WI38 (cell line): ENCODE measurements around the gene CEP72.

Experiments used
- H3K4me3 ChIP-seq: 2 replicates; pipeline ENCODE4 v1.5.1; 2011; ENCODE audit warnings: low read depth, mild to moderate bottlenecking, control low read depth, low read length
- TF ChIP-seq, protein P1 (sequence below): IDR thresholded peaks from 2 replicates; pipeline ENCODE4 v1.5.1; 2012; ENCODE audit warnings: low read depth, mild to moderate bottlenecking, control low read depth, low read length

The CEP72 gene

DNA sequence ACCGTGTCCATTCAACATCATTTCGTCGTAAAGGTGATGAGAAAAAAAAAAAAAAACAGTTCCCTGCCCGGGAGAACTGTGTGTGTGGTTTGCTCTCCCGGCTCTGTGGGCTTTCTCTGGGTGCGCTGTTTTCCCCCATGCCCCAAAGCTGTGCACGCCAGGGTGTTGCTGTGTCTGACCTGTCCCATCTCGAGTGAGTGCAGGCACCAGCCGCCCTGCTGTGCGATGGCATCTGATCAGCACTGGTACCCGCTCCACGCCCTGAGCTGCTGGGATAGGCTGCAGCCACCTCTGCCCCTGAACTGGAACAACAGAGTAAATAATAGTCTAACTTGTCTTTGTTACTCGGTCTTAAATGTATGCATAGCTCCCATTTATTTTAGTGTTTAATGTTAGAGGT, 33.3 kb downstream of the CEP72 start:
- TF ChIP-seq, protein P1, sequence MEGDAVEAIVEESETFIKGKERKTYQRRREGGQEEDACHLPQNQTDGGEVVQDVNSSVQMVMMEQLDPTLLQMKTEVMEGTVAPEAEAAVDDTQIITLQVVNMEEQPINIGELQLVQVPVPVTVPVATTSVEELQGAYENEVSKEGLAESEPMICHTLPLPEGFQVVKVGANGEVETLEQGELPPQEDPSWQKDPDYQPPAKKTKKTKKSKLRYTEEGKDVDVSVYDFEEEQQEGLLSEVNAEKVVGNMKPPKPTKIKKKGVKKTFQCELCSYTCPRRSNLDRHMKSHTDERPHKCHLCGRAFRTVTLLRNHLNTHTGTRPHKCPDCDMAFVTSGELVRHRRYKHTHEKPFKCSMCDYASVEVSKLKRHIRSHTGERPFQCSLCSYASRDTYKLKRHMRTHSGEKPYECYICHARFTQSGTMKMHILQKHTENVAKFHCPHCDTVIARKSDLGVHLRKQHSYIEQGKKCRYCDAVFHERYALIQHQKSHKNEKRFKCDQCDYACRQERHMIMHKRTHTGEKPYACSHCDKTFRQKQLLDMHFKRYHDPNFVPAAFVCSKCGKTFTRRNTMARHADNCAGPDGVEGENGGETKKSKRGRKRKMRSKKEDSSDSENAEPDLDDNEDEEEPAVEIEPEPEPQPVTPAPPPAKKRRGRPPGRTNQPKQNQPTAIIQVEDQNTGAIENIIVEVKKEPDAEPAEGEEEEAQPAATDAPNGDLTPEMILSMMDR: no peak
- H3K4me3 ChIP-seq: no peak overlapping the region

DNA sequence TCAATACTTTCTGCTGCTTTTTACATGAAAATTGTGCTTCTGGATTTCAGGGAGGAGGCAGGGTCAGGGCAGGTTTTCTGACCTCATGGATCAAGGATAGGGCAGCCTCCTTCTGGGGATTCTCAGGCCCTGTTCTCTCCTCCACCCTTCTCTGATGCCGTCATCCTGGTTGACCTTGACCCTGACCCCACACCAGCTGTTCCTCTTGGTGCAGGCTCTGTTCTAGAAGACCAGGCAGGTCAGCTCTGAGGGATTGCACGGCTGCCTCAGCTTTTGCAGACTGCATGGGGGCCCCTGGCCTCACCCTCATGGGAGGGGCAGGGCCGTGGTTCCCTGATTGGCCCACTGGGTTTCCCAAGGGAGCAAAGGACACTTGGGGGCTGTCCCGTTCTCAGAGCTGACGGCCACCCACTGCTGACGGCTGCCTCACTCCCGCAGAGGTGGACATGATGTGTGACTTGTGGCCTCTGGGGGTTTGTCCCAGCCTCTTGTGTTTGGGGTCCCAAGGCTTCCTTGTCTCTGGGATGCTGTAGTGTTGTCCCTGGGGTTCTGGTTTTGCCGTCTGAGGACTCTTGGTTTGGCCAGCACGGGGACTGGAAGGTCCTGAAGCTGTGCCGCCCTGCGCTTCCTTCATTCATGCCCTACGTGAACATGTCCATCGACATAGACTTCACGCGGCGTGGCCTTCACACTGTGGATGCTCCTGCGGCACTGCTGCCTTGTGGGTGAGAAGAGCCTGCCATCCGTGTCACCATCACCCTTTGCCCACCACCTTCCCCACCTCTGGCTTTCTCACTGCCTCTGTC, 34.5 kb downstream of the CEP72 start:
- TF ChIP-seq, protein P1: no peak
- no peak overlapping the region for H3K4me3 ChIP-seq

DNA sequence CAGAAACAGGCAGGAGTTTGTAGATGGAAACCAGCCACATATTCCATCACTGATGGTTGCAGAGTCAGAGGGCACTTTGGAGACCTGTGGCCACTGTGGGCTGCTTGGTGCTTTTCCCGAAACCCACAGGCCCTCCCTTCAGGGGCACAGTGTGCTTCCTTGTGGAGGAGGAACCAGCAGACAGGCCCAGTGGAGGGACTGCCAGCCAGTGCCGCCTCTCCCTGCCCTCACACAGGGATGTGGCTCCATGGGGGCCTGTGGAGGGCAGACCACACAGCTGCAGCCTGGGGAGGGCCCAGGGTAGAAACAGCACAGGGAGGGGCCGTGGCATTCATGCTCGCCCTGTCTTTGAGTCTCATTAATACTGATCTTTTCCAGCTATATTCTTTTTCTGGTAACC, 35.2 kb downstream of the CEP72 start:
- TF ChIP-seq, protein P1: no peak

DNA sequence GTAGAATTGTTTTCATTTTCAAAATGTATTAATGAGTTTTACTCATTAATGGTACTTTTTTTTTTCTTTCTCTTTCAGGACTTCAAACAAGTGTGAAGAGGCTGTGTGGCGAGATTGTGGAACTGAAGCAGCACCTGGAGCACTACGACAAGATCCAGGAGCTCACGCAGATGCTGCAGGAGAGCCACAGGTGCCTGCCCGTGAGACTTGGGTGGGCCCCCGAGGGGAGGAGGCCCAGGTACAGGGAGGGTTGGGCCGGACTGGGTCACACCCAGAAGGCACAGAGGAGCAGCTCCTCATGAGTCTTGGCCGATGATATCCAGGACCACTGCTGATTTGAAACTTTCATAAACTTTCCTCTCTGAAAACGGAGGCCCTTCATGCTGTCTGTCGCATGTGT, 35.6 kb downstream of the CEP72 start:
- H3K4me3 ChIP-seq: no peak overlapping the region
- TF ChIP-seq, protein P1: no peak

More for the DNA sequence above, 35.2 kb downstream of the CEP72 start:
- H3K4me3 ChIP-seq: no peak overlapping the region

DNA sequence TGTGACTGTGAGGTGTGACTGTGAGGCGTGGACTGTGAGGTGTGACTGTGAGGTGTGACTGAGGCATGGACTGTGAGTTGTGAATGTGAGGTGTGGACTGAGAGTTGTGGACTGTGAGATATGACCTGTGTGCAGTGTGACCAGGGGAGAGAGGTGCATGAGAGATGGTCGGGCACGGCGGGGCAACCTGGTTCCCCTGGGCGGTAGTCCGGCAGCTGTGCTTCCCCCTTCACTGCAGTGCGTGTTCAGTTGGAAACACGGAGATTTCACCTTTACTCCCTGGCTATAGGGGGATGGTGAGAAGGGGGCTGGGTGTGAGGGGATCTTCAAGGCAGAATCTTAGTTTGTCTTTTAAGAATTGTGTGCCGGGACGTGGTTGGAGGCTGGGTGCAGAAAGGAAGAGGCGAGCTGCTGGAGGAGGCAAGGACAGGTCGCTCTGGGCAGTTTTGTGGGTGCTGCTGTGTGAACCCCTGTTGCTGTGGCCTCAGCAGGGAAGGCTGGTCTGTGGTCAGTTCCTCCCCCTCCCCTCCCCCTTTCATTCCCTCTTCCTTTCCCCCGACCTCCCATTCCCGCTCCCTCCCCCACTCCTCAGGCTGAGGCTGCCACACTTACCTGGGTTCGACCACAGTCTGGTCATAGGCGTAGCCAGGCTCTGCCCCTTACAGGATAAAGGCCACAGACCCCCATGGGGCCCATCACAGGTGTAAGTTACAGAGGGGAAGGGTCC, 39.3 kb downstream of the CEP72 start:
- TF ChIP-seq, protein P1: no peak
- no peak overlapping the region for H3K4me3 ChIP-seq

DNA sequence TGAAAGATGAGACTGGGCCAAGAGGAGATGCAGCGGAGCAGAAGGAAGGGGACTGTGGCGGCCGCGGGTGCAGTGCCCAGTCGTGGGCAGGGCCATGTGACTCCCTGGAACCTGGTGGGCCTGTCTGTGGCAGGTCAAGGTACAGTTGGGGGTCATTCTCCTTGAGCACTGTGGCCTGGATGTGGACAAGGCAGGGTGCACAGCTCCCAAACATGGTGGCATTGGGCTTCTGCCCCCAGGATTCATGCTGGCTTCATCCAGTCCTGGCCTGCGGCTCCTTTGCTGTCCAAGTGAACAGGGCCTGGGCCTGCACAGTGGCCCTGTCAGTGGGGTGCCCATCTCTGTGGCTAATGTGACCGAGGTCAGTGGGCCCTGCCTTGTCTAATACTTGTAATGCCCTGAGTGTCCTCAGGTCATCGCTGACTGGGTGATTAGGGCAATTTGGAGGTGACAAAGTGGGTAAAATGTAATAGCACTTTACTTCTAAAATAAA, 39.9 kb downstream of the CEP72 start:
- no peak overlapping the region for H3K4me3 ChIP-seq
- TF ChIP-seq, protein P1: no peak
